Tibial nerve (tissue), 3 donors: ENCODE results near the gene ROBO3.

Experiments used
- CTCF ChIP-seq, 5 experiments: fragments of 200-600 bp in 3 of 5; fragments of 450-650 bp in 2 of 5; sonication (generic) in 3 of 5; IDR thresholded peaks; one replicate each; pipeline ENCODE4 v1.5.1; 2016 to 2019; ENCODE audit warnings: antibody characterized with exemption in 5 of 5, mild to moderate bottlenecking in 3 of 5, moderate library complexity in 2 of 5
- POLR2A ChIP-seq, 2 donors: fragments of 450-650 bp; IDR thresholded peaks; one replicate each; pipeline ENCODE4 v1.6.1; 2017; ENCODE audit warnings: antibody characterized with exemption in 2 of 2, mild to moderate bottlenecking in 2 of 2, moderate library complexity in 2 of 2

DNA sequence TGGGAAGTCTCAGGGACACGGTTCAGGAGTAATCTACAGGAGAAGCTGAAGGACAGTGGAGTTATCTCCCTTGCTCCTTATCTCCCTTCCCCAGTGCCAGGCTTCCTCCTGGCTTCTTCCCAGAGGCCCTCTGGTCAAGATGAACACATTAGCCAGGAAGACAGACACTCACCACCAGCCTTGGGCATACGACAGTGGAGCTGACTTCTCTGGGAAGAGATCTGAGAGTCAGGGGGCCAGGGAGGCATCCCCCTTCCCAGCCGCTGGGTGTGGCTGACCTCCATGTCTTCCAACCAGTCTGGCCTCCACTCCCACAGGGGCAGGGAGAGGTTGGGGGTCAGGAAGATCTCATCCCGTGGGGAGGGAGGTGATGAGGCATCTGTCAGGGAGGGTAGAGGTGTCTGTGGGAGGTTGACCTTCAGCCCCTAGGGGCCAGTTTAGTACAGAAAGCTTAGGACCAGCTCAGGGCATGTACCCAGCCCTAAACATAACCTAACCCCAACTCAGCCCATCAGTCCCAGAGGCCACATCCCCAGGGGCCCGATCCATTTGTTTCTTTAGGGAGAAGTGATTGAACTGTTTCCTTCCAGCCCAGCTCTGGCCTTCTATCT lies 19.7 kb downstream of the ROBO3 start:
- no peak for TF ChIP-seq POLR2A (IDR thresholded peaks at IDR 0.05)
- TF ChIP-seq CTCF (IDR thresholded peaks at IDR 0.05) = no peak
